ENCODE data around the gene SERPINB7.

GRCh38 chr18:63837590-63837989 lies 62.4 kb downstream of the SERPINB7 start:
- TF ChIP-seq CTCF (IDR thresholded peaks at IDR 0.05; ENCODE audit: insufficient read depth, low read depth, low read length), result no peak
- no peak for TF ChIP-seq EZH2 (IDR thresholded peaks at IDR 0.05; ENCODE audit: insufficient read depth, low read length)
